Putamen (tissue), 1 donor: ENCODE results near the gene FAM149A.
A peak's percentile ranks its signal among the peaks of the same experiment; 100 is the strongest.

ENCODE experiments used
- DNase-seq: peaks from one replicate; pipeline ENCODE4 v3.0.0-alpha.2; 2016; ENCODE audit warnings: low spot score

FAM149A gene

DNA sequence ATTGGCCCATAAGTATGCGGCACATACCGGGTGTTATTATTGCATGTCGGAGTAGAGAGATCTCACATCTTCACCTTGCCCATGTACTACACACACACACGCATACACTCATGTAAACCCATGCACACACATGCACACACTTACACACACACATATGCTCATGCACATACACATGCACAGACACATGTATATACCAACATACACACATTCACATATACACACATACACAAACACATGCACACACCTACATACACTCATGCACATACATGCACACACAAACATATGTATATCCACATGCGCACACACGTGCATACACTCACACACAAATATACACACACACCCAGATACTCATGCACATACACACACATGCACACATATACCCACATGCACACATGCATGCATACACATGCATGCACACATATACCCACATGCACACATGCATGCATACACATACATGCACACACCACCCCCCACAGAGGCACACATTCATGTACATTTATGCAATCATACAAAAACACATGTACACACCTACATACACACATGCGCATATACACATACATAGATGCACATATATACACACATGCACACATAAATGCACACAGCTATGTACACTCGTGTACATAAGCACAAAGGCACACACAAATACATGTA is 98.1 kb downstream of the FAM149A start:
- DNase-seq, result no peak

DNA sequence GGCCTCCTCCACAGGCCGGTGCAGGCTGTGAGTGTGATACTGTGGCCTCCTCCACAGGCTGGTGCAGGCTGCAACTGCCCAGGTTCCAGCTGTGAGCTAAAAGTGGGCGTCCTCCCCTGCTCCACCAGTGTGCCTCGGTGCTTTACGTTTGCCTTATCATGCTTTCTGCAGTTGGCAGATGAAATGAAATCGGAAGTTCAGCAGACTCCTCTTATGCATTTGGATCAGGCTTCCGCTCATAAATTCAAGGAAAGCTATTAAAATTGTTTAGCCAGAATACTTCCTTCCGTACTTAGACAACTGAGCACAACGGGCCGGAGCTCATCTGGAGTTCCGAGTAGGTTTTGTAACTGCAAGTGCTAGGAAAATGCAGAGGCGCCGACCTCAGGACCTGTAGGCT is 98.9 kb downstream of the FAM149A start:
- DNase-seq, result peak; percentile 39

DNA sequence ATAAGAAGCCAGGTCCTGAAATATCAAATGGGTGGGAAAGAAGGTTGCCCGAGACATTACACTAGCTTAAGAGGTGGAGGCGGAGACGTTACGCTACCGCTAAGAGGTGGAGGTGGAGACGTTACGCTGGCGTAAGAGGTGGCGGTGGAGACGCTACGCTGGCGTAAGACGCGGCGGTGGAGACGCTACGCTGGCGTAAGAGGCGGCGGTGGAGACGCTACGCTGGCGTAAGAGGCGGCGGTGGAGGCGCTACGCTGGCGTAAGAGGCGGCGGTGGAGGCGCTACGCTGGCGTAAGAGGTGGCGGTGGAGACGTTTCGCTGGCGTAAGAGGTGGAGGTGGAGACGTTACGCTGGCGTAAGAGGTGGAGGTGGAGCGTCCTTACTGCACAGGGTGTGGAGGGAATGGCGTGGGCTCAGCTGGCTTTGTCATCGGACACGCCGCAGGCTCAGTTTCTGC is 99.6 kb downstream of the FAM149A start:
- peak; percentile 39 for DNase-seq

DNA sequence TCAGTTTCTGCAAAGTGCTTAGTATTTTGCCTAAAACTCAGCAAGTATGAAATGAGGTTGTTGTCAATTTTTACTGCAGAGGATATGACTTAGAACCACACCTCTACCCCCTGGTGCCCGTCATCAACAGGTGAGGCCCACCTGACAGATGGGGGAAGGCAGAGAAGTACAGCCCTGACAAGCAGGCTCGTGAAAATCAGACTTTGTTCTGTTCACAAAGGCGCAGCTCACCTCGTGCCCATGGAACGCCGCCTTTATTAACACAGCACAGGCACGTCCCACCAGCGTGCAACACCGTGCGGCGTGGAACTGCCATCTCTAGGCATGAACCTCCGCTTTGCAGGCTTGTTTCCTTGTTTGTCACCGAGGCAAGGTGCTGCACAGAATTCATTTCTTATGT is 100.2 kb downstream of the FAM149A start:
- DNase-seq, result no peak

DNA sequence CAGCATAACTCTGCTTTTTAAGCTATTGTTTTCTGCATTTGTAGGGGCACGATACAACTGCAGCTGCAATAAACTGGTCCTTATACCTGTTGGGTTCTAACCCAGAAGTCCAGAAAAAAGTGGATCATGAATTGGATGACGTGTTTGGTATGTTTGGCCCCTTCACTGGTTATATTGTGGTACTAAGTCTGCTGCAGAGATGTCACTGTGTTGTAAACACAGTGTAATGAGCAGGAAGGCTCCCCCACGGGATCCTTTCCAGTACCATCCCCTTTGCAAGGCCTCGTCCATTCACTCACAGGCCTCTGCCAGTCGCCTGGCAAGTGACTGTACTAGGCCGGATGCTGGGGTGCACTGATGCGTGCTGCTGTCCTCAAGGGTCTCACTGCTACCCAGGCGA is 100.7 kb downstream of the FAM149A start:
- DNase-seq, result no peak

DNA sequence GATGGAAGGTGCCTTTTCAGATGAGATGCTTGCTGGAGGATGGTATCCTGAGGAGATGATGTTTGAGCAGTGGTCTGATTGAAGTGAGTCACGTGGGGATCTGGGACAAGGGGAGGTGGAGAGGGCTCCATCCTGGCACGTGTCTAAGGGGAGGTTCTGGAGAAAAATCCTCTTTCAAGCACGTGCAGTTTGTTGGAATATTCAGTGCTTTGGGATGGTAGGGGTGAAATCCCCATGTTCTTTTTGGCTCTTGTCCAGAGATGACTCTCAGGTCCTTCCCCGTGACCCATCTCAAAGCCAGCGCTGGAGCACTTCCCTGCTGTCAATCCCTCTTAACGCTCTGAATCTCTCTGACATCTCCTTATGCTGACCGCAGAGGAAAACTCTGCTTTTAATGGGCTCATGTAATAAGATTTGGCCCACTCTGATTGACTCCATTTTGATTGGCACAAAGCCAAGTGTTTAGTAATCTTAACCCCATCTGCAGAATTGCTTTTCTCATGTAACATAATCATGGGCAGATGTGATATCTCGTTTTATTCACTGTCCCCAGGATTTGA is 112.0 kb downstream of the FAM149A start:
- DNase-seq, result no peak

DNA sequence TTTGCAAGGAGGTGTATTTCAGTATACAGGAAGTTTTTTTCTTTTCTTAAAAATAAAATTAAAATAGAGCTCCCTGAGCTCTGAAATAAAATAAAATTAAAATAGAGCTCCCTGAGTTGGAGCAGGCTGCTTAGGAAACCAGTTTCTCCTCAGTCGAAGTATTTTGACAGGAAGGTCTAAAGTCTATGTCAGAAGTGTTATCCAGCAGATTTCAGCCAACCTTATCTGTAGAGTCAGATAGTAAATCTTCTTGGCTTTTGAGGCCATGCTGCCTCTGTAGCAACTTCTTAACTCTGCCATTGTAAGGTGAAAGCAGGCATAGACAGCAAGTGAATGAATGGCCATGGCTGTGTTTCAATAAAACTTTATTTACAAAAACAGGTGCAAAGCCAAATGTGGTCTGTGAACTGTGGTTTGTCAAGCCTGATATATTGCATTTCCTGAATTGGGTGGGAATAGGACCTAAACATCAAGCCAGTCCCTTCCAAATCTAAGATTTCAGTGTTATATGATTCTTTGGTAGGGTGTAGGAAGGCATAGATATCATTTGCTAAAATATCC is 113.3 kb downstream of the FAM149A start:
- no peak for DNase-seq

DNA sequence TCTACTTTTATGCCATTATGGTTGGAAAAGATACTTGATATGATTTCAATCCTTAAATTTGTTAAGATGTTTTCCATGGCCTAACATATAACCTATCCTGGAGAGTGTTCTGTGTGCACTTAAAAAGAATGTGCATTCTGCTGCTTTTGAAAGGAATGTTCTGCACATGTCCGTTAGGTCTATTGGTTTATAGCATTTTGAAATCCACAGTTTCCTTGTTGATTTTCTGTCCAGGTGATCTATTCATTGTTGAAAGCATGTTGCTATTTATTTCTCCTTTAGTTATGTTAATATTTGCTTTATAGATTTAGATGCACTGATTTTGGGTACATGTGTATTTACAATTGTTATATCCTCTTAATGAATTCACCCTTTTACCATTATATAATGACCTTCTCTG is 117.1 kb downstream of the FAM149A start:
- DNase-seq, result no peak
